Heart left ventricle (tissue), 13 donors: ENCODE data around the gene SHE.

ENCODE experiments used
- CTCF ChIP-seq, 12 donors: fragments of 200-600 bp; sonication (generic) in 4 of 12; IDR thresholded peaks; one replicate each; pipeline versions ENCODE4 v1.5.0 to v1.8.0; 2018 to 2022; ENCODE audit warnings: antibody characterized with exemption in 12 of 12, mild to moderate bottlenecking in 5 of 12
- POLR2A ChIP-seq, 2 donors: fragments of 450-650 bp; IDR thresholded peaks; one replicate each; pipeline ENCODE4 v1.6.1; 2017; ENCODE audit warnings: antibody characterized with exemption in 2 of 2, mild to moderate bottlenecking in 2 of 2, moderate library complexity in 2 of 2
- donor health status: ischemic (EF 13 %, LVEDD 7.1; RV severe dilation, severe dysfunction).
- donor health status: DM: no; HTN: yes; CAD: no.
- donor health status: DM: no; HTN: no; CAD: no.
- donor health status: ischemic (EF 25% LVEDD 6.9; RV normal size, moderate dysfunction).
- donor health status: ischemic (EF 25% LVEDD 5.7; RV mildly dilated, moderate dysfunction).
- donor health status: ischemic (EF 35%, LVEDD 5.7; RV mildly dilated, moderate dysfunction).
- donor health status: nonischemic (EF 11% LVEDD 7.7; RV severe dilation, severe dysfunction).
- donor health status: DM: yes; HTN: yes; CAD: no.
- donor health status: PGD.
- donor health status: ischemic (EF 29% LVEDD 5.4; RV normal size, mild dysfunction).
- donor health status: nonischemic (EF 23%, LVEDD 6.1; RV moderate dilation, normal function).

DNA sequence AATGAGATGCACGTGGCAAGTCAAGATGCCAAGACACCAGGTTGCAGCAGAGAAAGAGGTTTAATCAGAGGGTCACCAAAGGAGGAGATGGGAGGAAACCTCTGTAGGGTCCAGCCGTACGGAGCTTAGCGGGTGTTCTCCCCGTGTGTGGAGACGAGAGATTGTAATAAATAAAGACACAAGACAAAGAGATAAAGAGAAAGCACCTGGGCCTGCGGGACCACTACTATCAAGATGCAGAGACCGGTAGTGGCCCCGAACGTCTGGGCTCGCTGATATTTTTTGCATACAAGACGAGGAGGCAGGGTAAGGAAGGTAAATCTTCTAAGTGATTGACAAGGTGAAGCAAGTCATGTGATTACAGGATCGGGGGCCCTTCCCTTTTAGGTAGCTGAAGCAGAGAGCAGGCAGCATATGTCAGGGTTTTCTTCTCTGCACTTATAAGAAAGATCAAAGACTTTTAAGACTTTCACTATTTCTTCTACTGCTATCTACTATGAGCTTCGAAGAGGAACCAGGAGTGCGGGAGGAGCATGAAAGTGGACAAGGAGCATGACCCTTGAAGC, 41.4 kb downstream of the SHE start:
- TF ChIP-seq CTCF (IDR thresholded peaks at IDR 0.05) (no peak), POLR2A (IDR thresholded peaks at IDR 0.05) (no peak)
